Naive B cell (primary cell): ENCODE results near the gene NDRG2. TPM values are rescaled to one million over a fixed set of nuclear protein-coding genes. Genes with fewer than 3 reads are reported as not detected.

Experiments
- ATAC-seq, 2 donors: fragments of 150-1000 bp; cut with Tn5 transposase; 2 replicates each; pipeline ENCODE4 v1.10.0; 2021; ENCODE audit warnings: low read depth in 2 of 2, mild to moderate bottlenecking in 2 of 2, moderate library complexity in 2 of 2
- DNase-seq: peaks from one replicate; pipeline ENCODE4 v3.0.0; 2022
- H3K27ac Mint-ChIP-seq, 6 donors: one replicate each; pipeline ENCODE4 v1.8.0; 2020 to 2022; ENCODE audit warnings: mild to moderate bottlenecking in 6 of 6, mixed read lengths in 6 of 6, moderate library complexity in 5 of 6, inconsistent platforms in 2 of 6
- H3K27me3 Mint-ChIP-seq, 3 donors: one replicate each; pipeline ENCODE4 v1.8.0; 2021 to 2022; ENCODE audit warnings: mixed read lengths in 3 of 3, mild to moderate bottlenecking in 1 of 3
- H3K36me3 Mint-ChIP-seq, 2 donors: one replicate each; pipeline ENCODE4 v1.8.0; 2020 to 2022; ENCODE audit warnings: mixed read lengths in 2 of 2, inconsistent platforms in 1 of 2, mild to moderate bottlenecking in 1 of 2
- H3K4me1 Mint-ChIP-seq, 3 donors: one replicate each; pipeline ENCODE4 v1.8.0; 2020 to 2022; ENCODE audit warnings: mixed read lengths in 3 of 3, inconsistent platforms in 1 of 3, mild to moderate bottlenecking in 1 of 3, moderate library complexity in 1 of 3
- H3K4me3 Mint-ChIP-seq, 8 donors: one replicate each; pipeline ENCODE4 v1.8.0; 2020 to 2022; ENCODE audit warnings: mild to moderate bottlenecking in 8 of 8, mixed read lengths in 8 of 8, moderate library complexity in 8 of 8, inconsistent platforms in 2 of 8
- H3K9me3 Mint-ChIP-seq, 7 donors: one replicate each; pipeline ENCODE4 v1.8.0; 2020 to 2022; ENCODE audit warnings: mixed read lengths in 7 of 7, mild to moderate bottlenecking in 5 of 7, inconsistent platforms in 2 of 7, moderate library complexity in 1 of 7
- polyA plus RNA-seq, 6 donors: library from polyadenylated mRNA; unstranded; fragments of 300-500 nt; fragmentation: Illumina TruSeq; gene quantifications; one replicate each; pipeline ENCODE4 v1.2.3, GENCODE V29; 2021; ENCODE audit warnings: low read depth in 6 of 6

NDRG2 gene
- polyA plus RNA-seq, 6 donors from 2014 or later: 5.7 to 9.8 (median 7.1) TPM

DNA sequence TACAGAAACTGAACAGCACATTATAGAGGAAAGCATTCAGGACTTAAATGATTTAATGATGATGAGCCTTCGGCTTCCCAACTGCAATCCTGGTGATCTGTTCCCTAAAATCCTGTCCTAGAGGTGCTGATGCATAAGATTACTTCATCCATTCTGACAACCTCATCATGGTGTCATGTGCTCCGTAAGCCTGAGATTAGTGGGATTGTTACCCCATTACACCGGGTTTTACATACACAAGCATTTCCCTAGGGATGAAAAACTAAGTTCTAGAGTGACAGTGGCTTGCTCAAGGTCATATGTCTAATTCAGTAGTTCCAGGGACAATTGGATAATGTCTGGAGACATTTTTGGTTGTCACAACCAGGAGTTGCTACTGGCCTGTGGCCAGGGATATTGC is 12.3 kb upstream of the NDRG2 start:
- Mint-ChIP-seq H3K36me3 (no peaks in the 10 kb centered on the region), H3K27ac (peak overlapping the region in 1 of 6 donors; percentile 54), H3K9me3 (no peaks in the 10 kb centered on the region), H3K4me3 (no peak overlapping the region), H3K27me3 (peaks cover 4 to 29% (median 25%) of the 10 kb centered on the region in 3 donors), H3K4me1 (no peaks in the 10 kb centered on the region)
- DNase-seq (no peak), ATAC-seq (no peak)

DNA sequence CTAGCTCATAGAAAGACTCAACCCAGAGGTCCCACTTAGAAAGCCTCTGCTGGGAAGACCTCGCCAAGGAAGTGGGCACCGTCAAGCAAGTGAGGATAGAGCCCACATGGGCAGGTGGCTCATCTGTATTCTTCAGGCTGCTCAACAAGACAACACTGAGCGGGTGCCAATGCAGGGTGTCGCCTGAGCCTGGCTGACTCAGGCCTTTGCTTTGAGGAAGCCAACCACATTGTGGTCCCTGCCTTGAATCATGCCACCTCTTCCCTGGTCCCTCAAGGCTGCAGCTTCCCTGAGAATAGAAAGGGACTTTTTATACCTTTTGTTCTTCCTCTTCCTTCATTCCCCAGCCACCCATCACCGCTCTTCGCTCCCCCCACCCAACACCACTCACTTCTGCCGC is 11.9 kb upstream of the NDRG2 start:
- Mint-ChIP-seq H3K36me3 (no peaks in the 10 kb centered on the region), H3K4me1 (no peaks in the 10 kb centered on the region), H3K27ac (peak overlapping the region in 1 of 6 donors; percentile 54), H3K4me3 (no peak overlapping the region), H3K27me3 (peaks cover 4 to 25% (median 24%) of the 10 kb centered on the region in 3 donors), H3K9me3 (no peaks in the 10 kb centered on the region)
- DNase-seq: no peak
- ATAC-seq: no peak

DNA sequence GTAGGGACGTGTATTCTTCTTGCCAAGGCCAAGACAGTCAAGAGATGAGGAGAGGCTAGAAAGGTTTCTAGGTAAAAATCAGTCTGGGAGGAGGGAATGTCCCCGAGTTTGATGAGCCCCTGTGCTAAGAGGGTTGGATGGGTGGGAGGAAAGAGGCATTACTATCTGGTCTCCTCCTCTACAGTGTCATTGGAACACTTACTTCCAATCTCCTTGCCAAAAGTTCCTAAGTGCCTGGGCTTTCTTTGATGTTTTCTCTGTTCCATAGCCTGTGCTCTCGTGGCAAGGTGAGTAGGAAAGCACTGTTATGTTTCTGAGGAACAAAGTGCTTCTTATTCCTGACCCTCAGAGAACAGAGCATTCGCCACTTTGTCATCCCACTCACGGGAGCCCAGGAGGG is 9.8 kb upstream of the NDRG2 start, which contains the start of gene RNASE13:
Gene RNASE13 (minus strand): TSS at position 101 of the 400 bp plus-strand sequence. CDS start 519 bp downstream, outside the sequence.
- DNase-seq (no peak), ATAC-seq (no peak)
- Mint-ChIP-seq H3K27me3 (peaks cover 0 to 32% (median 29%) of the 10 kb centered on the region in 3 donors), H3K4me1 (no peaks in the 10 kb centered on the region), H3K9me3 (no peaks in the 10 kb centered on the region), H3K27ac (peak within 1 kb of the TSS in 2 of 6 donors; percentile 40), H3K36me3 (no peaks in the 10 kb centered on the region), H3K4me3 (peak within 1 kb of the TSS in 1 of 8 donors; percentile 42)

- Mint-ChIP-seq H3K4me3 (no peak overlapping the region), H3K9me3 (no peaks in the 10 kb centered on the region), H3K36me3 (no peaks in the 10 kb centered on the region), H3K4me1 (no peaks in the 10 kb centered on the region), H3K27ac (no peak overlapping the region), H3K27me3 (peaks cover 0 to 32% (median 29%) of the 10 kb centered on the region in 3 donors)
- DNase-seq (no peak), ATAC-seq (no peak)
Measured at GRCh38 chr14:21033133-21033698, 8.4 kb upstream of the NDRG2 start.

GRCh38 chr14:21032326-21033132 is 7.7 kb upstream of the NDRG2 start:
- DNase-seq: no peak
- no peak overlapping the region for H3K27ac Mint-ChIP-seq

GRCh38 chr14:21030531-21030930 is 5.7 kb upstream of the NDRG2 start:
- DNase-seq (no peak), ATAC-seq (no peak)
- H3K4me1 Mint-ChIP-seq: peaks cover 0 to 5% (median 4%) of the 10 kb centered on the region in 3 donors
- peaks cover 0 to 24% (median 23%) of the 10 kb centered on the region in 3 donors for H3K27me3 Mint-ChIP-seq
- no peaks in the 10 kb centered on the region for H3K9me3 Mint-ChIP-seq
- no peaks in the 10 kb centered on the region for H3K36me3 Mint-ChIP-seq
- H3K4me3 Mint-ChIP-seq: no peak overlapping the region
- no peak overlapping the region for H3K27ac Mint-ChIP-seq

More at GRCh38 chr14:21032326-21033132, 7.7 kb upstream of the NDRG2 start:
- no peak overlapping the region for H3K4me3 Mint-ChIP-seq
- H3K9me3 Mint-ChIP-seq: no peaks in the 10 kb centered on the region
- H3K4me1 Mint-ChIP-seq: no peaks in the 10 kb centered on the region
- no peak for ATAC-seq
- peaks cover 0 to 32% (median 29%) of the 10 kb centered on the region in 3 donors for H3K27me3 Mint-ChIP-seq
- H3K36me3 Mint-ChIP-seq: no peaks in the 10 kb centered on the region

DNA sequence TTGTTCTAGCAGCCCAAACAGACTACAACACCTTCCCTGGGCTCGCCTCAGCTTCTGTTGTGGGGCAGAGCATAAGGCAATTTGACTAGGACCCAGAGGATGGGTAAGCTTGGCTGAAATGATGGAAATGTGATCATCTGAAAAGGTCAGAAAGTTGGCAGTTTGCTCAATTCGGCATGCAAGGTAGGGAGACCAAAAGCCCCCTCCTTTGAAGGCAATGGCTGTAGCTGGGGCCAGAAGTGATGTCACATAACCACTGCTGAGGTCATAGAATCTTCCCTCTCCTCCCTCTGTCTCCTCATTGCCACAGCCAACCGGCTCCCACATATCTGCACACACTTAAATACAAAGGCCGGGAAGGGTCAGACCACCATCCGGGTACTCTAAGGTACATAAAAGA is 5.1 kb upstream of the NDRG2 start, which contains the start of gene TPPP2:
Gene TPPP2 (plus strand): TSS at position 301 of the 400 bp plus-strand sequence. CDS start 365 bp downstream, outside the sequence.
- peaks cover 2 to 8% (median 5%) of the 10 kb centered on the region in 3 donors for H3K4me1 Mint-ChIP-seq
- peak within 1 kb of the TSS in 2 of 6 donors; percentile 44 to 57 for H3K27ac Mint-ChIP-seq
- ATAC-seq (no peak), DNase-seq (no peak)
- no peak within 1 kb of the TSS for H3K4me3 Mint-ChIP-seq
- H3K36me3 Mint-ChIP-seq: no peaks in the 10 kb centered on the region
- H3K9me3 Mint-ChIP-seq: no peaks in the 10 kb centered on the region
- peaks cover 0 to 24% (median 23%) of the 10 kb centered on the region in 3 donors for H3K27me3 Mint-ChIP-seq

- DNase-seq: no peak
- Mint-ChIP-seq H3K27me3 (peaks cover 6 to 25% (median 21%) of the 10 kb centered on the region in 3 donors), H3K4me1 (peaks cover 21 to 29% (median 25%) of the 10 kb centered on the region in 3 donors), H3K36me3 (no peaks in the 10 kb centered on the region), H3K27ac (peak overlapping the region in 4 of 6 donors; percentile 12 to 72 (median 54)), H3K9me3 (no peaks in the 10 kb centered on the region), H3K4me3 (peak overlapping the region in 7 of 8 donors; percentile 57 to 92 (median 71))
- no peak for ATAC-seq
Measured at GRCh38 chr14:21026988-21027315, 2.1 kb upstream of the NDRG2 start.

GRCh38 chr14:21026274-21026987 is 1.6 kb upstream of the NDRG2 start:
- Mint-ChIP-seq H3K27me3 (peaks cover 8 to 25% (median 24%) of the 10 kb centered on the region in 3 donors), H3K4me3 (peak overlapping the region; percentile 61 to 94 (median 91)), H3K4me1 (peaks cover 21 to 29% (median 25%) of the 10 kb centered on the region in 3 donors), H3K27ac (peak overlapping the region in 4 of 6 donors; percentile 47 to 89 (median 68)), H3K9me3 (no peaks in the 10 kb centered on the region), H3K36me3 (no peaks in the 10 kb centered on the region)
- DNase-seq (no peak), ATAC-seq (no peak)

GRCh38 chr14:21025371-21026273 is 761 bp upstream of the NDRG2 start:
- H3K4me1 Mint-ChIP-seq: peaks cover 21 to 29% (median 25%) of the 10 kb centered on the region in 3 donors
- peak overlapping the region in 3 of 6 donors; percentile 20 to 89 (median 58) for H3K27ac Mint-ChIP-seq
- H3K4me3 Mint-ChIP-seq: peak overlapping the region; percentile 88 to 95 (median 92)
- no peaks in the 10 kb centered on the region for H3K9me3 Mint-ChIP-seq
- DNase-seq: no peak
- peaks cover 10 to 32% (median 23%) of the 10 kb centered on the region in 3 donors for H3K27me3 Mint-ChIP-seq
- no peaks in the 10 kb centered on the region for H3K36me3 Mint-ChIP-seq
- ATAC-seq: no peak

DNA sequence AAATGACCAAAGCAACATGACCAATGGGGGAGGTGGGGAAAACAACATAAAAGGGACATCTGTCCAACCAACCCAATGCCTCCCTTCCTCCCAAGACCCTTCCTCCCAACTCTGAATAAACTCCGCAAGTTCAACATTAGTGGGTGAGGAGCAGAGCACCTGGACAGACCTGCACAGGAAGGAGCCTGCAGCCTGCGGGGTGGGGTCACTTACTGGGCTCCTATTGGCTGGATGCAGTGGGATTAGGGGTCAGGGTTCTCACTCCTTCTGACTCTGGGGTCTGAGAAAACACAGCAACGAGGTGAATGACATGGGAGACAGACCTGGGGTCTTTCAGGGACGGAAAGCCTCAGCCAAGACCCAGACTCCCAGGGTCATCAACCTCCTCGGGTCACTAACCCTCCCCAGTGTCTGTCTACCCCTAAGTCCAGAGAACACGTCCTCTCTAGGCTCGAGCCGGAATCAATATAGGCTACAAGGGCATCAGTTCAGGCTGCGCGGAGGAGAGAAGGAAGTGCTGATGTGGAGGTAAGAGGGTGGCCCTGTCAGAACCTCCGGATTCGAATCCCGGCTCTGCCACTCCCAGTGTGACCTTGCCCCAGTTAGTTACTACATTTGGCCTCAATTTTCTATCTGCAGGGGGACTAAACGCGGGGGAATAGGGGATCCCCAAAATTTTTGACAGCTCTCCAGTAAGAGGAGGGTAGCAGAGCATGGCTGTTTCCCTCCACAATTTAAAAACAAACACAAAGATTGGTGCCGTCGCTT is 860 bp downstream of the NDRG2 start:
- H3K4me3 Mint-ChIP-seq: peak overlapping the region; percentile 88 to 94 (median 91)
- DNase-seq: no peak

GRCh38 chr14:21023174-21023573 is 1.7 kb downstream of the NDRG2 start:
- DNase-seq: no peak
- H3K27ac Mint-ChIP-seq: no peak overlapping the region
- no peaks in the 10 kb centered on the region for H3K36me3 Mint-ChIP-seq
- H3K9me3 Mint-ChIP-seq: no peaks in the 10 kb centered on the region
- H3K27me3 Mint-ChIP-seq: peaks cover 16 to 44% (median 17%) of the 10 kb centered on the region in 3 donors
- H3K4me1 Mint-ChIP-seq: peaks cover 21 to 29% (median 25%) of the 10 kb centered on the region in 3 donors
- peak overlapping the region in 6 of 8 donors; percentile 69 to 92 (median 88) for H3K4me3 Mint-ChIP-seq
- no peak for ATAC-seq

More for the DNA sequence above, 860 bp downstream of the NDRG2 start:
- Mint-ChIP-seq H3K27me3 (peaks cover 16 to 44% (median 17%) of the 10 kb centered on the region in 3 donors), H3K4me1 (peaks cover 21 to 29% (median 25%) of the 10 kb centered on the region in 3 donors), H3K36me3 (no peaks in the 10 kb centered on the region), H3K9me3 (no peaks in the 10 kb centered on the region), H3K27ac (peak overlapping the region in 3 of 6 donors; percentile 32 to 65 (median 40))
- ATAC-seq: peak; percentile 11 to 22
